SK-N-SH (cell line): ENCODE data around the gene TPSAB1.
"Not testable (repeated sequence)": the region's sequence is repeated elsewhere in the genome, so short reads cannot be mapped to it uniquely, and the experiment has no call there.

Source experiments
- CHD2 ChIP-seq: fragments of 150-350 bp; IDR thresholded peaks from 2 replicates; pipeline ENCODE4 v1.6.1; 2018; ENCODE audit warnings: low read length; ENCODE audit not compliant: partially characterized antibody
- TF ChIP-seq, protein P1 (sequence below): IDR thresholded peaks from 2 replicates; pipeline ENCODE4 v1.4.0; 2012; ENCODE audit warnings: low read depth

DNA sequence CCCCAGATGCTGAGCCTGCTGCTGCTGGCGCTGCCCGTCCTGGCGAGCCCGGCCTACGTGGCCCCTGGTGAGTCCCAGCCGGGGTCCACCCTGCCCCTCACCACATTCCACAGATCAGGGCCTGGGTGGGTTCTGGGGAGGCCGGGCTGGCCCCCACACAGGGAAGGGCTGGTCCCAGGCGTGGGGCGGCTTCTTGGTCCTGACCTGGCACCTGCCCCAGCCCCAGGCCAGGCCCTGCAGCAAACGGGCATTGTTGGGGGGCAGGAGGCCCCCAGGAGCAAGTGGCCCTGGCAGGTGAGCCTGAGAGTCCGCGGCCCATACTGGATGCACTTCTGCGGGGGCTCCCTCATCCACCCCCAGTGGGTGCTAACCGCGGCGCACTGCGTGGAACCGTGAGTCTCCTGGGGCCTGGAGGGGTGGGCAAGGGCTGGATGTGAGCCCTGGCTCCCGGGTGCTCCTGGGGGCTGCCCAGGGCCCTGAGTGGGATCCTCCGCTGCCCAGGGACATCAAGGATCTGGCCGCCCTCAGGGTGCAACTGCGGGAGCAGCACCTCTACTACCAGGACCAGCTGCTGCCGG, 15.9 kb downstream of the TPSAB1 start:
- TF ChIP-seq CHD2 = not testable (repeated sequence)
- TF ChIP-seq, protein P1, sequence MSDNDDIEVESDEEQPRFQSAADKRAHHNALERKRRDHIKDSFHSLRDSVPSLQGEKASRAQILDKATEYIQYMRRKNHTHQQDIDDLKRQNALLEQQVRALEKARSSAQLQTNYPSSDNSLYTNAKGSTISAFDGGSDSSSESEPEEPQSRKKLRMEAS = not testable (repeated sequence)
